Spleen (tissue), 7 donors: ENCODE results near the gene QKI.

Experiments used
- POLR2A ChIP-seq, 3 donors: fragments of 450-650 bp; IDR thresholded peaks; one replicate each; pipeline ENCODE4 v1.5.1; 2017; ENCODE audit warnings: antibody characterized with exemption in 3 of 3, mild to moderate bottlenecking in 1 of 3
- TF ChIP-seq, protein P1 (sequence below), 11 experiments: fragments of 200-600 bp in 7 of 11; fragments of 450-650 bp in 4 of 11; sonication (generic) in 4 of 11; IDR thresholded peaks in 8 of 11; conservative IDR thresholded peaks in 3 of 11; 1 replicate in 7 of 11; 2 replicates in 4 of 11; pipeline versions ENCODE4 v1.4.0 to v1.8.0; 2016 to 2021; ENCODE audit warnings: antibody characterized with exemption in 11 of 11, inconsistent platforms in 4 of 11, mild to moderate bottlenecking in 1 of 11
- donor health status: DM: no; HTN: no; CAD: no; lungs with moderate emphysema.
- donor health status: DM: no; HTN: no; CAD: no.
- donor health status: DM: no; HTN: no; CAD: no.

DNA sequence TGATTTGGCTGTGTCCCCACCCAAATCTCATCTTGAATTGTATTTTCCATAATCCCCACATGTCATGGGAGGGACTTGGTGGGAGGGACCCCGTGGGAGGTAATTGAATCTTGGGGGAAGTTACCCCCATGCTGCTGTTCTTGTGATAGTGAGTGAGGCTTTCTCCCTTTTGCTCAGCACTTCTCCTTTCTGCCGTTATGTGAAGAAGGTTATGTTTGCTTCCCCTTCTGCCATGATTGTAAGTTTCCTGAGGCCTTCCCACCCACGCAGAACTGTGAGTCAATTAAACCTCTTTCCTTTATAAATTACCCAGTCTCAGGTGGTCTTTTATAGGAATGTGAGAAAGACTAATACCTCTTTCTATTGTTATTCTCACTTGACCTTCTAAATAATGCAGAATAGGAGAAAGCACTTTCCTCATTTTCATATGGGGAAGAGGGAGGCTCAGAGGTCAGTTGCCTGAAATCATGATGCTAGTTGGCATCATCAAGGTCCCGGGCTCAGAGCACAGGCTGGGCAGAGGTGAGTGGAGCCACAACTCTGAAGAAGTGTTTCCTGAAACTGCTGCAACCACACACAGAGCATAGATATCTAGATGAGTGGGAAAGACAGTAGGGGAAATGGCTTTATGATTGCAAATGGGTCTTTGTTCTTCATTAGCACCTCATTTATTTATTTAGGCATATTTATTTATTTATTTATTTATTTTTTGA is 191.0 kb downstream of the QKI start:
- TF ChIP-seq, protein P1, sequence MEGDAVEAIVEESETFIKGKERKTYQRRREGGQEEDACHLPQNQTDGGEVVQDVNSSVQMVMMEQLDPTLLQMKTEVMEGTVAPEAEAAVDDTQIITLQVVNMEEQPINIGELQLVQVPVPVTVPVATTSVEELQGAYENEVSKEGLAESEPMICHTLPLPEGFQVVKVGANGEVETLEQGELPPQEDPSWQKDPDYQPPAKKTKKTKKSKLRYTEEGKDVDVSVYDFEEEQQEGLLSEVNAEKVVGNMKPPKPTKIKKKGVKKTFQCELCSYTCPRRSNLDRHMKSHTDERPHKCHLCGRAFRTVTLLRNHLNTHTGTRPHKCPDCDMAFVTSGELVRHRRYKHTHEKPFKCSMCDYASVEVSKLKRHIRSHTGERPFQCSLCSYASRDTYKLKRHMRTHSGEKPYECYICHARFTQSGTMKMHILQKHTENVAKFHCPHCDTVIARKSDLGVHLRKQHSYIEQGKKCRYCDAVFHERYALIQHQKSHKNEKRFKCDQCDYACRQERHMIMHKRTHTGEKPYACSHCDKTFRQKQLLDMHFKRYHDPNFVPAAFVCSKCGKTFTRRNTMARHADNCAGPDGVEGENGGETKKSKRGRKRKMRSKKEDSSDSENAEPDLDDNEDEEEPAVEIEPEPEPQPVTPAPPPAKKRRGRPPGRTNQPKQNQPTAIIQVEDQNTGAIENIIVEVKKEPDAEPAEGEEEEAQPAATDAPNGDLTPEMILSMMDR (IDR thresholded peaks at IDR 0.05 in 8 of 11, conservative IDR thresholded peaks at IDR 0.05 in 3 of 11) = no peak
- no peak for TF ChIP-seq POLR2A (IDR thresholded peaks at IDR 0.05)
